GM19238 (cell line): Measurements from ENCODE around the gene BACH2.
"Not testable (repeated sequence)": the region's sequence is repeated elsewhere in the genome, so short reads cannot be mapped to it uniquely, and the experiment has no call there.

Experiments
- DNase-seq: peaks from one replicate; pipeline ENCODE4 v3.0.0; 2011; ENCODE audit warnings: low spot score; ENCODE audit not compliant: insufficient read length

BACH2 gene

DNA sequence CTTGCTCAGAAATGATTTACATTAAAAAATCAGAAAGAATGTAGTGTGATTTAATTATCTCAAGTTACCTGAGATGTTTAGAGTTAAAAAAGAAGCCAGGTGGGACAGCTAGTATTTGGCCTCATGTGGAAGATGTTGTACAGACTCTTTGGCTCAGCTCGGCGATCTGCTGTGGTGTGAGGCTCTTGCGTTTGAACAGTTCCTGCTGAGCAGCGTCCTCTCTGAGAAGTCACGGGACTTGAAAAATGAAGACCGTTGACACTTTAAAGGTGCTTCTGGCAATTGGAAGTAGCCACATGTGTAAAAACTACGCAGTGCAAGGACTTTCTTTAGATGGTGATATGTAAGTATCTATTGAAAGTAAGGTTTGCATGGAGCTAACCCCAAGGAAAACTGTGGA is 169.0 kb downstream of the BACH2 start:
- DNase-seq, result no peak

DNA sequence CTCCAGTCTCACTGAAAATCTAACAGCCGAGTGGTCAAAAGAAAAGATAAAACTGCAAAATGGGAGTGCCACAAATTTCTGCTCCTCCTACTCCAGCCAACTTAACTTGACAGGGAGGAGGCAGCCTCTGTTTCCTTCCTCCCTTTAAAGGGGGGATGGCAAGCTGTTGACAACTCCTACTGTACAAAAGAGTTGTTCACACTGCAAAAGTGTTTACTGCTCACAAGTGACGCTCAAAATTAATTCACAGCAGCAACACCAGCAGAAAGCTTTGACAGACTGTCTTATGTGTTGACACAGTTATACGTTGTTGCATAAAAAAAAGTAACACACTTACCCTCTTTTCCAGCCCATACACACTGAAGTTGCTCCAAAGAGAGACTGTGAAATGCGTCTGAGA is 169.8 kb downstream of the BACH2 start:
- no peak for DNase-seq

DNA sequence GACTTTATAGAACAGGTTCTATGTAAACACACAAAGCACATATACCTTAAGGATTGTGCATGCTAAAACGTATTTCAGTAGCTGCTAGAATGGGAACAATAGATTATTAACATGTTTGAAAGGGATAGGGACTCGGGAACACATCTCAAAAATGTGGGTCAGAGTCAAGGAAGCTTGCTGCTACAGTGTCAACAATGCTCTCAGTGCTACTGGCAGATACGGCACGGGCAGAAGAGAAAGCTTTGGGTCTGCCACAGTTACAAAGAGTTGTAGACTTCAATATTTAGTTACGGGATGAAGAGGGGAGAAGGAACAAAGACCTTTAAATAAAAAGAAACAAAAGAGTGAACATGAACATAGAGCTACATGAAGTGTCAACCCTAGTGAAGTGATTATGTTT is 170.5 kb downstream of the BACH2 start:
- DNase-seq, result no peak

DNA sequence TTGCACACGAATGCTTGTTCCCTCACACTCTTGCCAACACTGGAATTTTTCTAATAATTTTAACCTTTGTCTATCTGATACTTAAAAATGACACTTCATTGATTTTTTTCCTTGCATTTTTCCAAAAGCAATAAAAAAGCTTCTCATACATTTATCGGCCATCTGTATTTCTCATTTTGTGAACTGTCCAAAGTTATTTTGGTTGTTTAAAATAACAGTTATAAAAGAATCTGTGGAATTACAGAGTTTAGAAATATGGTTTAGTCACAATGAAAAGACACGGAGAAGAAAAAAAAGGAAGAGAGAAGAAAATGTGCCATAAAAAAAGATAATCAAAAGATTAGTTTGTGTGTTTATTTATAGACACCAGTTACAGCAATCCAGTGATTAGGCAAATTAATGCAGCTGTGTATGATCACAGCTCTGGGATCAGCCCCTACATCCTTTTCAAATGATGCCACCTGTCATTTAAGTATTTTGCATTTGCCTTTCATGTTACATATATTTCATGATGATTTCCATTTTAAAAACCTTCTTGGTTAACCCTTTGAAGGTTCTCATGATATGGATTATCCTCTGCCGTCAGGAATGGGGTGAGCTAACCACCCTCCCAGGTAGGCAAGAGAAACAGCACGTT is 171.7 kb downstream of the BACH2 start:
- no peak for DNase-seq

DNA sequence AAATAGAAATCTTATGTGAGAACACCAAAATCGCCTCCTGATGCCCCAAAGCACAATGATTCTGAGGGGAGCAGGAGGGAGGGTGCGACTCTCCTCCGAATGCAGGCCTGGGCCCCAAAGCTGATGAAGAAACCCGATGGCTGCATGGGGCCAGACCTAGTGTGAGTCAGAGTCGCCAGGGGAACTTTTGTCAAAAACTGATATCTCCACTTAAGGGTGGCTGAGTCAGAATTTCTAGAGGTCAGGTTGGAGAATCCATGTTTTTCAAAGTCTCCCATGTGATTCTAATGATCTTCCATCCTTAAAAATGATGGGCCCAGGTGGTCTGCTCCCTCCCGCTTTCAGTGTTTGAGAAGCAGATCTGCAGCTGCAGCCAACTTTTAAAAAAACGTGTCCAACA is 172.8 kb downstream of the BACH2 start:
- no peak for DNase-seq

DNA sequence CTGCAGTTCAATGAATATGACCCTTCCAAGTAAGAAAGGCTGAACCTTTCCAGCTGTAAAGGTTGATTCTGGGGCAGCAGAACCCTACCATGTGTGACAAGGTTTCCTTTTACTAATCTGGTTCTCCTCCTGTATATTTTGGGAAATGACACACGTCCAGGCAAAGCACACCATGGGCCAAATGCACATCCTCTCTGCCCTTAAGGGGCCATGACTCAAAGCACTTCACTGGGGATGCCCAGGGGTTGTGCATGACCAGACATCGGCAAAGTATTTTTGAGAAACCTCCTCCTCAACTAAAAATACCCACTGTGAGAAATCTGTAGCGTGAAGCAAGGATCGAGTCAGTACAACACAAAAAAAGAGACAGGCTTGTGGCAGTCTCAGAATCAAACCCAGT is 174.7 kb downstream of the BACH2 start:
- DNase-seq, result no peak

DNA sequence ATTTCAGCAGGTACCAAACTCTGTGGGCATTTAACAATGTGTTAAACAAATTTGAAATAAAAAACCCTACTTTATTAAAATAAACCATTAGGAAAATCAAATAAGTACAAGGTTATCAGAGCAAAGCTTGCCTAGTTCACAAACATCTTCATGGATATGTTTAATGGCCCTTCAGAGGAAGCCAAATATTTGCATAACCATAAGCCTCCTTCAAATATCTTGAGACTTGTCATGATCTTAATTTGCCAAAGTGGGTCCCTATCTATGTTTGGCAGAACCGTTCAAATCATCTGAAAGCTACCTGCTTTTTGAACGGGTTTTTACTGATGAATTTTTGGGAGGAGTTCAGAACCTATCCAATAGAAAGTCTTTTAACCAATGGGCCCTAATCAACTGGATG is 176.3 kb downstream of the BACH2 start:
- no peak for DNase-seq

DNA sequence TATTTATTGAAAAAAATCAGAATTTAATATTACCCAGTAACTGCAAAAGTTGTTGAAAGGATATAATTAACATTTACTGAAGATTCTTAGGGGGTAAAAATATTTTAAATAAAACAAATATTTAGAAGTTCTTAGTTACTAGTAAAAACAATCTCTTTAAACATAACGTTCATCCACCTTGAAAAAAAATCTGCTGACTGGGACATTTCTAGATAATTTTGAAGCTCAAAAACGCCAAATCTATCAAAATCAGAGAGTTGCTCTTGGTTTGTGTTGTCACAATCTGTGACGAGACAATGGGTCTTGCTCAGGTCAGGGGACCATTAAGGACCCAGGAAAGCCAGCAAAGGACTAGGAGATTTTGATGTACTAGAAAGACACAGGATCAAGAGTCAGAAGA is 177.0 kb downstream of the BACH2 start:
- DNase-seq, result no peak

DNA sequence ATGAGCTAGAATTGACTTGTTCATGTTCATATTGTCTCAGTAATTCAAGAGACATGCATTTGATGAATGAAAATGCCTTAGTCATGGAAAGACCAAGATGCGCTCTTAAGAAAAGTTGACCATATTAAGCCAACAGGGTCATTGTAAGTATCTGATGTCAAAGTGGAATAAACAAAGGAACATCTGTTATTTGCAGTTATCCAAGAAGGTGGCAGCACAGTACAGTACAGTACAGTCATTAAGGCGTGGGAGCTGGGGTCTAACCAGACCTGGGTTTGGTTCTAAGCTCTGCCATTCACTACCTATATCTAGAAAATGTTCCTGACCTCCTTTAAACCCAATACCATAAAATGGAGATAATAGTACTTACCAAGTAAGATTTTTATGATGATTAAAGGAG is 178.1 kb downstream of the BACH2 start:
- DNase-seq, result no peak

DNA sequence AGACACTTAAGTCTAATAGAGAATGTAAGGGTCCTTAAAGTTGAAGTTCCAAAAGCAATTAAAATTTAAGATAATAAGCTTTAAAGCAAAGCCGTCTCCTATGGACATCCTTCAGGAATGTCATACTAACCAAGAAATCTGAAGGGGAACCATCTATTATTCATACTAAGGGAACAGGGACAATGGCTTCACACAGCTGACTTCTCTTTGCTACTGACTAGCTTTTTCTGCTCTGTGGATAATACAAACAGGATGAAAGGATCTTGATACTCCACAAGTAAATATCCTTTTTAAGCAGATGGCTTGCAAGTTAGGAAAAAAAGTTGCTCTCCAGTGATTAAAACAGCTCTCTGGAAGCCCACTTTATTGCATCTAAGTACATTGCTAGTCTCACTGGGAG is 178.6 kb downstream of the BACH2 start:
- no peak for DNase-seq

DNA sequence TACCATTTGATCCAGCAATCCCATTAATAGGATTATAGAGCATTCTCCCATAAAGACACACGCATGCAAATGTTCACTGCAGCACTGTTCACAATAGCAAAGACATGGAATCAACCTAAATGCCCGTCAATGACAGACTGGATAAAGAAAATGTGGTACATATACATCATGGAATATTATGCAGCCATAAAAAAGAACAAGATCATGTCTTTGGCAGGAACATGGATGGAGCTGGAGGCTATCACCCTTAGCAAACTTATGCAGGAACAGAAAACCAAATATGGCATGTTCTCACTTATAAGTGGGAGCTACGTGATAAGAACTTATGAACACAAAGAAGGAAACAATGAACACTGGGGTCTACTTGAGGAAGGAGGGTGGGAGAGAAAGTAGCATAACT is 180.5 kb downstream of the BACH2 start:
- DNase-seq, result not testable (repeated sequence)

DNA sequence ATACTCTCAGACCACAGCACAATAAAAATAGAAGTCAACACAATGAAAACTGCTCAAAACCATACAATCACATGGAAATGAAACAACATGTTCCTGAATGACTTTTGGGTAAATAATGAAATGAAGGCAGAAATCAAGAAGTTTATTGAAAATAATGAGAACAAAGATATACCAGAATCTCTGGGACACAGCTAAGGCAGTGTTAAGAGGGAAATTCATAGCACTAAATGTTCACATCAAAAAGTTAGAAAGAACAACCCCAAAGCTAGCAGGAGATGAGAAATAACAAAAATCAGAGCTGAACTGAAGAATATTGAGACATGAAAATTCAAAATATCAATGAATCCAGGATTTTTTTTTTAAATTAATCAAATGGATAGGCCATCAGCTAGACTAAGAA is 183.3 kb downstream of the BACH2 start:
- DNase-seq, result no peak

DNA sequence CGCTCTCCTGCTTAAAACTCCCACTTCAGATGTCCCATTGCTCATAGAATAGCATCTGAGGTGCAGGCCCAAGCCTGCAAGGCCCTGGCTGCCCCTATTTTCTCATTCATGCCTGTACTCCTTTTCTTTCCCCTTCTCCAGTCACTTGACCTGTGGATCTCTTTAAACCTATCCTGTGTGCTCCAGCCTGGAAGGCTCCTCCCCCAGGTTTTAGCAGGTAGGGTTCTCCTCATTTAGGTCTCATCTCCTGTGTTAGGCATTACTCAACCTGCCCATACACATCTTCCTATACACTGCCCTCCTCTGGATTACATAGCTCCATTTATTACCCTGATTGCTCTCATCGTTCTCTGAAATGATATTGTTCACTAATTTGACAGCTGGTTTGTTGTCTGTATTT is 185.3 kb downstream of the BACH2 start:
- no peak for DNase-seq

DNA sequence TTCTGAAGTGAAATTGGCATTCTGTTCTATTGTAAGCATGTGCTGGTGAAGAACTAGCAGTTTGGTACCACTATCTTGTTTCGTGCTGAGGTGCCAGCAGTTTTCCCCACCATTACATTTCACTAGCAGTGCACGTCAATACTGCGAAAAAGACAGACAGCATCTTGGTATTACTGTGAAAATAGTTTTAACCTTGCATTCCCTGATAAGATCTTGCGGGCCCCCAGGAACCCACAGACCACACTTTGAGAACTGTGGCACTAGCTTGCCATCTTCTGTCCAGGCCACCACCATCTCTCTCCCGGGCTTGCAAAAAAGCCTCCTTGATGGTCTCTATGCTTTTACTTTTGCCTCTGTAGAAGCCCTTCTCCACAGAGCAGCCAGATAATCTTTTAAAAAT is 185.7 kb downstream of the BACH2 start:
- no peak for DNase-seq

DNA sequence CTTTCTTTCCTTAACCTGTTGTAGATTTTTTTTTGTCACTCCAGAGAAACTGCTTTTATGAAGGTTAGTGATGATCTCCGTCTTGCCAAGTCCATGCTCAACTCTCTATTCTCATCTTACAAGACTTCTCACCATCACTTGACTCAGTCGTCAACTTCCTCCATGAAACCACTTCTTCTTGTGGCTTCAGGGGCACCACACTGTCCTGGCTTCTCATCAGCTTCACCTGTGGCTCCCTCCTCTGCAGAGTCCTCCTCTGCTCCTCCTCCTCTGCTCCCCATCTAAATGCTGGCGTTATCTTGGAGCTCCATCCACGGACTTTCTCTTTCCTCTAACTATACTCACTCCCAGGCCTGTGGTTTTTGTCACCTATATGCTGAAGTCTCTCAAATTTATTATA is 187.5 kb downstream of the BACH2 start:
- no peak for DNase-seq

DNA sequence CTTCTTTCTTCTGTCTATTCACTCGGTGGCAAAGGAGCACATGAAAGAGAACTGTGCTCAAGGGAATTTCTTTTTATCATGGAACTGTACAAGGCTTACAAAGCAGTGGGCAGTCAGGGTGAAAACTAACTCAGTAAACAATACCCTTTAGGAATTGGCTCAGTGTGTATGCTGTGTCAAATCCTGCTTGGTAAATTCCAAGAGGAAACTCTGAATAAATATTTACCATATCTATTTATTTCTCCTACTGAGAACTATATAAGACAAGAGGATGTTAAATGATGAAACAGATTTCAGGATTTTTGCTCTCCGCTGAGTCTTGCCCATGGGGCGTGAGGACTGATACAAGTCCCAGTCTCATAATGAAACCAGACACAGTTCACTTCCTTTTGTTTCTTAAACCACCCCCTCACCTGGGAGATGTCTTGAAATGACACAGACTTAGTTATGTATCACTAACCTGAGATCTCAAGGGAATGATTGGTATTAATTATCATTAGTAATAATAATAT is 188.8 kb downstream of the BACH2 start:
- peak; percentile 5 for DNase-seq

DNA sequence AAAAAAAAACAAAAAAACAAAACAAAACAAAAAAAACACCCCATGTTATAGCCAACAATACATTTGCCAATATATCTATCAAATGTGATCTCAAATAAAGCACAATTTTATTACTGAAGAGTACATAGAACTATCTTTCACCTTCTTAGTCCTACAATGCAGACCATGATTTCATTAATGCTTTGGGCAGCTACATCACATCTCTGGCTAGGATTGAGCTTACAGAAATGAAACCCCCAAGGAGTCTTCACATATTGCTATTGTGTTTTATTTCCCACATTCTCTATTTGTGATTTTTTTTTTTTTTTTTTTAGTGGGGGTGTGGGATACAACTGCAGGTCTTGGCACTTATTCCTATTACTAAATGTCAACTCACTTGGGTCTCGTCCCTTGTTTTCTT is 189.3 kb downstream of the BACH2 start:
- no peak for DNase-seq

DNA sequence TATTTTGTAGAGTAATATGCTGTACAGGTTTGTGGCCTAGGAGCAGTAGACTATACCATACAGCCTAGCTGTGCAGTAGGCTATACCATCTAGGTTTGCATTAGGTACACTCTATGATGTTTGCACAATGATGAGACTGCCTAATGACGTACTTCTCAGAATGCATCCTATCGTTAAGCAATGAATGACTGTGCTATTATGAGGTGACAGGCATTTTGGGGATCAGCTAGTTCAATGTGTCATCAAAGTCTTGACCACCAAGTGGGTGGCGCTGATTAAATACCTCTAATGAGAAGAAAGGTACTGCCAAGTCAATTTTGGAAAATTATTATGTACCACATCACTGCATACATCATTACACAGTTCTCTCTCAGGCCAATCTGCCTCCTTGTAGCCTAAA is 190.2 kb downstream of the BACH2 start:
- DNase-seq, result no peak

DNA sequence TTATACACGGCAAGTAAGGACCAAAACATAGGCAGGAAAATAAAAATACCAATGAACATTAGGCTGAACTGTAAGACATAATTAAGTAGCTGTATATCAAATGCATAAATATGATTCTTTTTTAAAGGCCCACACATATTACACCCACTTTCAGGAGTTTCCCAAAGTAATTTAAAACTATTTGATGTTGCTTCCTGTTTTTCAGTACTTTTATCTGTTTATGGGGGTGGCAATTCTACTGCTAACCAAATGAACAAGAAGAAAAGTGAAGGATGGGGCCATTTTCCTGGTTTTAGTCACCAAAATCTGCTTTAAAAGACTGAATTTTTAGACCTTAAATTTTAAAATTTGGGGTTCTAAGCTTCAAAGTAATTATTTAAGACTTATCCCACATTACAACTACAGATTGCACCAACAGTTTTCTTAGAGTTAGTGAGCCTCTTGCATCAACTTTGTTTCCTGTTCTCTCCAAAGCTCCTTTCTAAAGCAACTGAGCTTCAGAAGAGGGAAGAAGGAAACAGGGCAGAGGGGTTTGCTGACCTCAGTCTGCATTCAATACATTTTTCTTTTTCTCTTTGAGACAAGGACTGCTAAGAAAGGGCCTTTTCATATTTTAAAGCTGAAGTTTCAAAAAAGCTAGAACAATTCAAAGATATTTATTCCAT is 191.0 kb downstream of the BACH2 start:
- DNase-seq, result no peak

DNA sequence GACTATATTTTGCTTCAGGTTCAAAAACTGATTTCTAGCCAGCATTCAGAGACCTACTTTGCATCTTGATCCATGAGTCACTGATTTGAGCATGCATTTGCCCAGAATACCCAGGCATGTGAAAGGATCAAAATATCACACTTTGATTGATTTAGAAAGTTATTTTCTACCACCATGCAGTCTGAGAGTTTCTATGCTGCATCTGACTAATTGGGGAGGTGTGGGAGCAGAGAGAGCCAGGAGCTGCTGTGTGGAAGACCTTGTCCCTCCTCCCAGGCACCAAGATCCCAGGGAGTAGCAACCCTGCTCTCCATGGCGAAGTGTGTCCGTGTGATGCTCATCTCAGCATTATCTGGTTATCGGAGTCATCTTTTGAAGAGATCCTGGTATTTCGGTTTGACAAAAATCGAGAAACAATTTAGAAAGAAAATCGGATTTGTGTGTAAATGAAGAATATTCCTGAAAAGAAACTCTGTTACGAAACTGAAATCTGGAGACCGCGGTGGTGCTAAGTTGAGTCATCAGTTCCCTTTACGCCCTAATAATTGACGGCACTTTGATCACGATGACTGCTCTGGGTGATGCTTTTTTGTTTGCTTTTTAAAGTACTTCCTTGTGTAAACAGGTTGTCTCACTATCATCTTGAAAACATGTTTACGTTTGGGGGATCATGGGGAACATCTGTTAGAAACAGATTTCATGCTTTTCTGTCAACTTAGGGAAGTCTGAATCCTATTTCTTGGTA is 193.4 kb downstream of the BACH2 start:
- DNase-seq, result no peak

DNA sequence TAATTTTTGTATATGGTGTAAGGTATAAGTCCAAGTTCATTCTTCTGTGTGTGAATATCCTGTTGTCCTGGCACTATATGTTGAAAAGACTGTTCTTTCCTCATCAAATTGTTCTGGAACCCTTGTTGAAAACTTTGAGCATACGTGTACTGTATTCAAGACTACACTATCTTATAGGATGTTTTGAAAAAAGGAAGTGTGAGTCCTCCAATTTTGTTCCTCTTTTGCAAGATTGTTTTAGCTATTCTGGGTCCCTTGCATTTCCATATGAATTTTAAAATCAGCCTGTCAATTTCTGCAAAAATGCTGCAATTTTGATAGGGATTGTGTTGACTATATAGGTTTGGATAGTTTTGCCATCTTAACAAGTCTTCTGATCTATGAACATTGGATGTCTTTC is 195.2 kb downstream of the BACH2 start:
- no peak for DNase-seq

DNA sequence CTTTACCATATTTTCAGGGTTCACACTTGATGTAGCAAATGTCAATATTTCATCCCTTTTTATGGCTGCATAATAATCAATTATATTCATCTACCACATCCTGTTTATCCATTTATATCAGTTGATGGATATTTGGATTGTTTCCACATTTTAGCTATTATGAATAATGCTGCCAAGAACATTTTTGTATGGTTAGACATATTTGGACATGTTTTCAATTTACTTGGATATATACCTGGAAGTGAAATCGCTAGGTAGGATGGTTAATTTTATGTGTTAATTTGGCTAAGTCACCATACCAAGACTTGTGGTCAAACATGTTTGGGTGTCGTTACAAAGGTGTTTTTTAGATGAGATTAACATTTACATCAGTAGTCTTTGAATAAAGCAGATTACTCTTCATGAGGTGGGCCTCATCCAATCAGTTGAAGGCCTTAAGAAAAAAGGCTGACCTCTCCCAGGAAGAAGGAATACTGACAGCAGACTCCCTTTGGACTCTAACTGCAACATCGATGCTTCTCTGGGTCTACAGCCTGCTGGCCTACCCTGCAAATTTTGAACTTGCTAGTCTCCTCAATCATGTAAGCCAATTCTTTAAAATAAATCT is 196.5 kb downstream of the BACH2 start:
- DNase-seq, result no peak
